LoVo (cell line): ENCODE results near the gene ABCG1.
A peak's percentile ranks its signal among the peaks of the same experiment; 100 is the strongest.

Experiments
- DNase-seq: peaks from one replicate; pipeline ENCODE4 v3.0.0-alpha.2; 2016; ENCODE audit warnings: low spot score

ABCG1 gene

DNA sequence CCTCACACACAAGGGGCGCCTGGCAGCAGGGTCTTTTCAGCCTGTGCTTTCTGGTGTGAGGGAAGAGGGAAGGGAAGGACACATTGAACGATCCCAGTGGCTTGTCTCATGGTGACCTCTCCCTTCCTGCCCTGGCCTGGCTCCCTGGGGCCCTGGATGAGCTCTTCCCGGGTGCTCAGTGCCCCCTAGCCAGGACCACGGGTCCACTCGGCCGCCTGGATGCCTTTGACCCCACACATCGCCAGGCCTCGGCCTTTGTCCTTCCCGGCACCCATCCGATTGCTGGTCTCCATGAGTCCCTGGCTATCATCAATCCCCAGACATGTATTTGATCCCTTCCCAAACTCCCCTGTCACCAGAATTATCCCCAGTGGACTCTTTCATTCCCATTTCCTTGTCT, 102.3 kb downstream of the ABCG1 start:
- no peak for DNase-seq

DNA sequence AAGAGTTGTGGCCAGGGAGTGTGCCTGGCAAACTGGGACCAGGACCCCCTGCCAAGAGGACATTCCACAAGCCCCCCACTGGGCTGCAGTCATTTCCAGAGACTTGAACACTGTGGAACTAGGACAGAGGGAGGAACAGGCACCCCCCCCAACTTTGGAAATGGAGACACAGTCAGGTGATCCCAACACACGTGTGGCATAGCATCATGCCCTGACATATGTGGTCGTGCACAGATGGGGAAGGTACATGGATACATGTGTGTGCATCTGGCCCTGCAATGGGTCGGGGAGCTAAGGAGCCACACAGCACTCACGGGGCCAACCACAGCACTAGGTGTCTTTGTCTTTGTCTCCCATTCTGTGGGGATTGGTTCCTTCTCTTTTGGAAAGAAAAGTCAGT, 102.9 kb downstream of the ABCG1 start:
- no peak for DNase-seq

DNA sequence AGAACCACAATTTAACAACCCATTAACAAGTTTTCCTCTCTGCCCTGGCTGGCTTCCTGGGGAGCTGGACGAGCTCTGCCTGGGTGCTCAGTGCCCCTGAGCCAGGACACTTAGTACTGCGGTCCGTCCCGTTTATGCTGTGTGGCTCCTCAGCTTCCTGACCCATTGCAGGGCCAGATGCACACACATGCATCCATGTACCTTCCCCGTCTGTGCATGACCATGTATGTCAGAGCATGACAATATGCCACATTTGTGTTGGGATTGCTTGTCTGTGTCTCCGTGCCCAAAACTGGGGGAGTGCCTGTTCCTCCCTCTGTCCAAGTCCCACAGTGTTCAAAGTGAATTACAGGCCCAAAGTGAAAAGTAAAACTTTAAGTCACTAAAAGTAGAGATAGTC, 106.0 kb downstream of the ABCG1 start:
- no peak for DNase-seq

DNA sequence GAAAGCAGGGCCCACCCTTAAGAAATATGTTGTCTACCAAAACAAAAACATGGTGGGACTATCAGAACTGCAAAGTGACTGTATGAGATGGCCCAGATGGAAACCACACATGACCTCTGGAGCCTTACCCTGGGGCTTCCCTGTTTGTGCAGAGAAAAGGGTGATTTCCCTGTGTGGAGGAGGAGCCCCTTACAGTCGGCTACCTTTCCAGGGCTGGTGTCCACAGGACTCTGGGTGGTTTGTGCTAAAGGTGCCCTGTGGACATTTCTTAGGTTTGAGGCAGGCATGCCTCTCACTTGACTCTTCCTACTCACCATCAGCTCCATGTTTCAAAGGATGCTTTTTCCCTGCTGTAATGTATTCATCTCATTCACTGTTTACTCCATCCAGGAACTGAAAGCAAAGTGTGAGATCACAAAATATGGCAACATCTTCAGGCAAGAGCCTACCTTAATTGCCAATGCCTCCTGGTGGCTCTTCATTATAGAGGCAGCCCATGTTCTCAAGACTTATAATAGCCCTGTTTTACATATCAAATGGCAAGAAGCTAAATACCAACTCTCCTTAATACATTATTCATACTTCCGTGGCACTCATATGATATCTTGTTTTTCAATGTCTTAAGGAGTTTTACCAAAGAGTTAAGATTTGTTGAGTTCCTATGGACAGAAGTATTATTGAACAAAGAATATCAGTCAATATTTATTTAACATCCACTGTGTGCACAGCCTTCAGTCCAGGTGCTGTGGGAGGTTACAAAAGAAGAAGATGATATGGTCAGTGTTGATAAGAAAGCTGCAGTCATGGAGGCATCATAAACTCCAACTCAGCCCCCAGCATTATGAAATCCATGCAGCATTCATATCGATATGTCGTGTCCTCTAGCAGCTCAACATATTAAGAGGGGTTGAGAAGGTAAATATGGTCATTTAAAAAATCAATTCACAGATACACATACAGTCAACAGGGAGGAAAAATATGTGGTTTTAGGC, 111.7 kb downstream of the ABCG1 start:
- no peak for DNase-seq

DNA sequence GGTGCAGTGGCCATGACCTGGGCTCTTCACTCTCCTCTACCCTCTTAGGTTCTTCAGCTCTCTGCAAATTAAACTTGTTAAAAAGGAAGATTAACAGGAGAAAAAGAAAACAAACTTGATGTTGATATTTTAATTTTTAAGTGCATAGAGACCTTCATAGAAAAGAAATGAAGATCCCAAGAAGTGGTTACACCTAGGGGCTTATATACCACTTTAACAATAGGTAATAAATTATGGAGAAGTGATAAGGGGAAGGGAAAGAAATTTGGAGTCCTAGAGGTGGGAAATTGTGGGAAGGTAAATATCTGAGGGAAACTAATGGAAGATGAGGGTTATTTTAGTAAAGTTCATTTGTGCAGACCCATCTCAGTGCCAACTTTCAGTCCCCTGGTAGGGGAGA, 112.7 kb downstream of the ABCG1 start:
- no peak for DNase-seq

DNA sequence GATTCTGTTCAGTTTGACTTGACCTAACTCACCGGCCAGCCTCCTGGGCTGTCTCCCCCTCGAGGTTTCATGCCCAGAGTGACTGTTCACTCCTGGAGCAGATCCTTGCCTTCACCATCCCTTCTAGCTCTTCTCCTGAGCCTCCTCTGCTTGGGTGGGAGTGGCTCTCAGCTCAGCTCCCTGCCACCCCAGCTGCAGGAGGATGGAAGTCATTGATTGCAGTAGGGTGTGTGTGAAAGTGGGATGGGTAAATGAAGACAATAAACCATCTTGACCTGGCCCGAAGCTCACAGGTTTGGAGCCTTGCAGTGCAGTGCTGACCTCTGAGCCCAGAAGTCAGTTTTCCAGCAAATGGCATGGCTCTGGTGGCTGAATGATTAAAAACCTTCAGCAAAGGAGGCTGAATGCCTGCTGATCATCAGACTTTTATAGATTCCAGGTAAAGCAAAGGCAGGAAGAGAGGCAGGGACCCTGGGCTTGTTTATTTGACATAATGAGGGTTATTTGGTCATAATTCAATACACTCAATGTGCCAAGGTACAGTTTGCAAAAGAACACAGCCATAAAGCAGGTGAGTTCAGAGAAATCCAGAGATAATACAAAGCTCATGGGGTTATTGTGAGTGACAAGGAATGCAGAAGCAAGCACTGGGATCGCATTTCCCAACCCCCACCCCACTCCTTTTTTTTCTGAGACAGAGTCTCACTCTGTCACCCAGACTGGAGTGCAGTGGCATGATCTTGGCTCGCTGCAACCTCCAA, 113.8 kb downstream of the ABCG1 start:
- DNase-seq: no peak

DNA sequence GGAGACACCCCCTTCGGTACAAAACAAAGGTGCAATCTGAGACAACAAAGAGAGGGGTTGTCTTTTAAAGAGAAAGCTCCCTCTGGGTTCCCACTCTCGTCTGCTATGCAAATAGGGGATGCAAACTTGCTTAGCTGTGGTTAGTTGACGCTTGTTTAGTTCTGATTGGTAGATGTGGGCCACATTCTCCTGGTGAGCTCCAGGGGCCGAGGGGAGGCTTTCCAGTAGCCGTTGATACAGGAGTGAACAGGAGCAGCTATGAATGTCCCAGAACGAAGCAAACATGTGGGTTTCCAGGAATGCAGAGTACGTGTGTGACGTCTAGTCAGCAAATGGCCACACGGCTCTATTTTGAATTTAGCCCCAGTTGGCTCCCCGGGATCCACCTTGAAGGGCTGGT, 117.1 kb downstream of the ABCG1 start:
- DNase-seq: no peak

DNA sequence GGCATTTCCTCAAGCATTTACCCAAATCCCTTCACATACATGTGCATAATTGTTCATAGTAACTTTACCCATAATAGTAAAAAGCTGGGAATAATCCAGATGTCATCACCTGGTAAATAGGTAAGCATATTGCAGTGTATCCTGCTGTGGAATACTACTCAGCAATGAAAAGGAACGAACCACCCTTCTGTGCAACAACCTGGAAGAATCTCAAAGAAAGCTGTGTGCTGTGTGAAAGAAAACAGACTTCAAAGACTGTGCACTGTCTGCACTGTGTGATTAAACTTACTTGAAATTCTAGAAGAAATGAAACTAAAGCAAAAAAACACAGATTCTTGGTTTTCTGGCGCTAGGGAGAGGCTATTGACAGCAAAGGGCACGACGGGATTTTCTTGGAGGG, 118.3 kb downstream of the ABCG1 start:
- DNase-seq: no peak

DNA sequence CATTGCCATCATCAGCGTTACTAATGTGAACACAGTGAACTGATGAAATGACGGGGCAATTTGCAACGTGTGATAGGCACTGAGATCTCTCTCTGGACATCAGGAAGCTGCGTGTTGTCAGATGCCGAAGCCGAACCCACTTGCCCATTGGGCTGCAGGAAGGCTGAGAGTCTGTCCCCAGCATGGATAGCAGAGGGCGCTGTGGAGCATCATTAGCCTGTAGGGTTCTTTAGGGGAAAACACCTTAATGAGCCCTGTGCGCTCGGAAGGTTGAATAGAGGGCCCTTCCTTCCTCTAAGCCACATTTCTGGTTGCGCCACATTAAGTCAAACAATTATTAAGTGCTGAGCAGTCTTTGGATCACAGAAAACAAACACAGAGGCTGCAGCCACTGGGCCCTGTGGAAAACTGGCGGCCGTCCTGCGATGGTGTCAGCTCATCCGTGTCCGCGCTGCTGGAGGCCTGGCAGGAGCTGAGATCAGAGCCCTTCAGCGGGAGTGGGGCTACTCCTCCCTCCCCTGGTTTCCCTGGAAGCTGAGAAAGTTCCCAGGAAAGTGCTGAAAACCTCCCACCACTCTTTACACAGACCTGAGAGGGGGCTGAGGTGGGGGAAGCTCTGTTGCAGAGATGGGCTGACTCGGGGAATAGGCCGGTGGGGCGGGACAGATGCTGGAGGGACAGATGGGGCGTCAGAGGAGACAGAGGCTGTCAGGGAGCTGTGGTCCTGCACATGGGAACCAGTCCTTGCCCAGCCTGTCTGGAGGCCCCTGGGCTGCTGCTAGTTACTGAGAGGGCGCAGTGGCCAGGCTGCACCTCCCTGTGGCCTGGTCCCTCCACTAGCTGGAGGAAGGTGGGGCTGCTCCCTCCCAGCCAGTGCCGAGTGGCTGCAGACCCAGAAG, 119.1 kb downstream of the ABCG1 start:
- peak; percentile 14 for DNase-seq

DNA sequence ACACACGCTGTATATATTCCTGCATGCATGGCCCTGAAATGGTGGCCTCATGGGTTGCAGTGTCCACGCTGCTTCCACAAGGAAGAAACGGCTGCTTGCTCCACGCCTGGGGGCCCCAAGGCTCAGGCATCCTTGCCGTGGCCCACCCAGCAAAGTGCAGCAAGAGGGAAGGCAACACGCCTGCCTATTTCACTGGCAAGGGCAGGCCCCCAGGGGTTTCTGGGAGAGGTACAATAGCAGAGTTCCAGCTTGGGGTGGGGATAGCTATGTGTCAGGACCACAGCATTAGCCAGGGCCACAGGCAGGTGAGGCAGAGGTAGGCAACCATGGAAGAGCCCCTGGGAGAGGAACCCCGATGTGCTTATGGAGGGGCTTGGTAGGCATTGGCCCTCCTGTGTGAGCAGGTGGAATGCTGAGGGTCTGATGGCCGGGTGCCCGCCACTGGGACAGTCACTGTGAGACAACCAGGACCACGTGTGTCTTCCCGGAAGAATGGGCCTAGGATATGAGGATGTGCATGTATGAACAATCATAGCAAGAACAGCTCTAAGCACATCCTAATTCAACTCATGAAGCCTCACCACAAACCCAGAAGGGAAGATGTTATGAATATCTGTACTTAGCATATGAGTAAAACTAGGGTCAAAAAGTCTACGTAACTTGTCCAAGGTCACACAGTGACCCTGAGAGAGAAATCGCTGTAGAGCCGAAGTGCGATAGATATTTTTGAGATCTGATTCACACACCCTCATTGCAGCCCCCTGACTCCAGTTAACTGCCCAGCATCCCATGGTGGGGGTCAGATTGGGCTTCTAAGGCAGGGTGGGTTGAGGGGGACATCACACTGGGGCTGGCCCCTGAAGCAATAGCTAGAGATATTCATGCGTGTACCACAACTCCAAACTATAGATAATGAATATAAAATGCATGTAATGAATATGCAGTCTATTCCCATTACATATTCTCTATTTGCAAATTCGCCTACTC, 120.1 kb downstream of the ABCG1 start:
- DNase-seq: no peak

DNA sequence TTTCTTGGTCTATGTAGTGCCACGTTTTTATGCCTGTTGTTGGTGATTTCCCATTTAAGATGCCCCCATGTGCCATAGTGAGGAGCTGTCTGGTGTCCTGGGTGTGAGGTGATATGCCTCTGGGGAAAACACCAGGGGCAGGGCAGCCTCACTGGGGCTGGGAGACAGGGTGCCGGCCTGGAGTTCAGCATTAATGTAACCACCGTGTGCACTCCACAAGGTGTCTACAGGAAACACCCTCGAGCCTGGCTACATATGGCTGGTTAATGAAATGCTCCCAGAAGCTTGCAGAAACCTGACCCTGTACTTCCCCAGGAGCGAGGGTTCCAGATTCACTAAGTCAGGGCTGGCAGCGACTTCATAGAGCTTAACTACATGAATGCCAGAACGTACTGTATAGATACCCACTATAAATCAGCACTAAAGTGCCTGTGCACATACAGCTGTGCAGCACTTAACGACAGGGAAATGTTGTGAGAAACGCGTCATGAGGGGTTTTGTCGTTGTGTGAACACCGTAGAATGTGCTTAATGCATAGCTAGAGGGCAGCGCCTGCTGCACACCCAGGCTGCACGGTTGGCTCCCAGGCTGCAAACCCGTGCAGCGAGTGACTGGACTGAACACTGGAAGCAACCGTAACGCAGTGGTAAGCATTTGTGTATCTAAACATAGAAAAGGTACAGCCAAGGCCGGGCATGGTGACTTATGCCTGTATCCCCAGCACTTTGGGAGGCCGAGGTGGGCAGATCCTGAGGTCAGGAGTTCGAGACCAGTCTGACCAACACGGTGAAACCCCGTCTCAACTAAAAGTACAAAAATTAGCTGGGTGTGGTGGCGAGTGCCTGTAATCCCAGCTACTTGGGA, 121.5 kb downstream of the ABCG1 start:
- no peak for DNase-seq

DNA sequence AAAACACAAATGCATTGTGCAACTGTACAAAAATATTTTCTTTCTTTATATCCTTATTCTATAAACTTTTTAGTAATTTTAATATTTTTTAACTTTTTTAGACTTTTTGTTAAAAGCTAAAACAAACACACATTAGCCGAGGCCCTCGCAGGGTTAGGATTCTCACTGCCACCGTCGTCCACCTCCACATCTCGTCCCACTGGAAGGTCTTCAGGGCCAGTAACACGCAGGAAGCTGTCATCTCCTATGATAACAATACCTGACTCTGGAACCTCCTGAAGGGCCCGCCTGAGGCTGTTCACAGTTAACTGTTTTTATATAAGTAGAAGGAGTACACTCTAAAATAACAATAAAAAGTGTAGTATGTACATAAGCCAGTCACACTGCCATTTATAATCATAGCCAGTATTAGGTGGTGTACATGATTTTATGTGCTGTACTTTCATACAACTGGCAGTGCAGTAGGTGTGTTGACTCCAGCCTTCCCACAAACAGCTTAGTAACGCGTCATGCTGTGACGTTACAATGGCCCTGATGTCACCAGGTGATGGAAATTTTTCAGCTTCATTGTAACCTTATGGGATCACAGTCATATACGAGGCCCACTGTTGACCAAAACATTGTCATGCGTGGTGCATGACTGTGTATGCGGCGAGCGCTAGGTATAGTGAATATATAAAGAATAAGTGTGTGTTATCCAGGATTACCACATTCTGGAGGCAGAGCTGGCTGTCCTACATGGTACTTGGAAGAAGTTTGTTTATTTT, 123.0 kb downstream of the ABCG1 start:
- DNase-seq: no peak

DNA sequence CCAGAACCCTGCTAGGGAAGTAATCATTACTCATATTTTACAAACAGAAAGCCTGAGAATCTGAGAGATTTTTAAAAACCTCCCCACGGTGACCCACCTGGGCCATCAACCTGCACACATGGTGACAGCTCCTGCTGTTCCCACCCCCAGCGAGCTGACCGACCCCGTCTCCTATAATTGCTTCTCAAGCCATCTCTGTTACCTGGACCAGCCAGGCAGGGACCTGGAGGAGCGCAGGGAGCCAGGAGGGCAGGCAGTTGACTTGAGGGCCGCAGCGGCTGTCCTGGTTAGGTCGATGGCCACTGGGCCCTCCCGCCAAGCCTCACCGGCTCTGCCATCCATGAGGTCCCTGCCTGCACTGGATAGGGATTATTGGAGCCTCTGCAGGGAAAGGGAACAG, 124.2 kb downstream of the ABCG1 start:
- DNase-seq: no peak

DNA sequence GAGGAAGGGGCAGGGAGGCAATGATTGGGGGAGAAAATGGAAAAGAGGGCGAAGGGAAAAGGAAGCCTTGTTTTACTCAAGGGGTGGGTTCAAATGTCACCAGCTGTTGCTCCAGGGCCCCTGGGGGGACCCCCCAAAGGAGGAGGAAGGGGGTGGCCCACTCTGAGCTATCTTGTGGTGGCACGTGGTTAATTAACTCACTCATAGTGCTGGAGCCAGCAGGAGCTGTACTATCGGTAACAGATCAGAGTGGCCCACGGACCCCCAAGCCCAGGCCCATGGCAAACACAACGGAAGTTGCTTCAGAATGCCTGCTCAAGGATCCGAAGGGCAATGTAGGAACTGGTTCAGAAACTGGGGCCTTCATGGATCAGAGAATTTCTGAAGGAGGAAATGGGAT, 124.6 kb downstream of the ABCG1 start:
- no peak for DNase-seq

DNA sequence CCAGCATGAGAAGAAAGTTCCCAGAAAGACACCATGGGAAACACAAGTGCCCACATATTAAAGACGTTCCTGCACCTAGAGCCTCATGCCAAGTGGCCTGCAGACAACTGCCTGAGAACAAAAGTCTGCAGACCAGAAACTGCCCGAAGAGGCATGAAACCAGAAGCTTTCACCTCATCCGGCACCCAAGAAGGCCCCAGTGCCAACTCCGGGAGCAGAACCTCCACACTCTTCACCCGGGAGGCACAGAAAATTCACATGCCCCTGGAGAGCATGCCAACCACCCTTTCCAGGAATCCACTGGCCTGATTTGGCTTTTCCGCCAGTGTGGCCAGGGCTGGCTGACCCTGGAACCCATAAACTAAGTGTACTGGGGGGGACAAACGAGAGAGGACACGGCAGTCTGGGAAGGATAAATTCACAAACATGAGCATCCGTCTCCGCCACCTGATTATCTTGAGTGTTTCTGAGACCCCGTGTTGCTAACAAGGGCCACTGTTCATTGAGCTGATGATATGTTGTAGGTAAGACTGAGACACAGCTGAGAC, 125.1 kb downstream of the ABCG1 start:
- no peak for DNase-seq

DNA sequence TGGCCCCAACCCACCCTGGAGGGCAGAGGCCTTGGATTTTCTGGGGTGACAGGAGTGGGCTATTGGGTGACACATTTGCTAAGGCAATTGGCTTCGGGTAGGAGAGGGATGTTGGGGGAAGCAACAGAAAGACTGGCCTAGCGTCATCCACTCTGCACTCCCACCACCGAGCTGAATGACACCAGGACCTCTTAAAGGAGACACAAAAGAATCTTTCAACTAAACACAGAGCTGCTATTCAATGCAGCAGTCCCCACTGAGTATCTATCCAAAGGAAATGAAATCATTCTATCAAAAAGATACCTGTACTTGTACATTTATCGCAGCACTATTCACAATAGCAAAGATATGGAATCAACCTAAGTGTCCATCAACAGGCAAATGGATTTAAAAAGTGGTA, 125.7 kb downstream of the ABCG1 start:
- no peak for DNase-seq

DNA sequence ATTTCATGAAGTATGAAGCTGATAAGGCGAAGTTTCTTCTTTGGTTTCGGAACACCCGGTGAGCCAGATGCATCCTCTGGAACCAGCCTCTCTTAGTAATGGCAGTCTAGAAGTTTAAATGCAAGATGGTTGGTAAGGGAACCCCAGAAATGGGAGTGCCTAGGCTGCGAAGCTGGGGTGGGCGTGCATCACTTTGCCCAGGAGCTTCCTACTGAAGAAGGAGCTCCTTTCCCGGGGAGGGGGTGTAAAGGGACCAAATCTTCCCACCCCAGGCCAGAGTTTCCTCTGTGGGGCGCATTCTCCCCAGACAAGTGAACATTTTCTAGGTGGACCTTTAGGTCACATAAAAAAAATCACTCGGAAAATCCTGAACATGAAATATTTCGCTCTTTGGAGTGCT, 127.5 kb downstream of the ABCG1 start:
- no peak for DNase-seq
